A549 (cell line): ENCODE results near the gene NUDC. TPM values are rescaled to one million over a fixed set of nuclear protein-coding genes. Genes with fewer than 3 reads are reported as not detected.
A peak's percentile ranks its signal among the peaks of the same experiment; 100 is the strongest.
"Not testable (repeated sequence)": the region's sequence is repeated elsewhere in the genome, so short reads cannot be mapped to it uniquely, and the experiment has no call there.

Experiments used
- ATAC-seq, 2 experiments: fragments of 200-7000 bp in 1 of 2; fragments of >200 bp in 1 of 2; cut with Nextera tagmentation in 1 of 2; cut with Tn5 transposase in 1 of 2; 3 replicates each; pipeline versions ENCODE4 v1.8.0 to v1.9.1; 2018 to 2020; ENCODE audit warnings: mild to moderate bottlenecking in 1 of 2, moderate library complexity in 1 of 2
- CTCF ChIA-PET: fragments of 300-600 bp; sonication (Branson Sonifier 250); formaldehyde crosslinking; extraction: SDS; loops from one replicate; lab custom pipeline; 2021; ENCODE audit warnings: antibody characterized with exemption, inconsistent platforms; lab: Yijun Ruan, JAX
- POLR2A ChIA-PET: fragments of 350-600 bp; formaldehyde crosslinking; extraction: SDS; loops from one replicate; lab custom pipeline; 2021; ENCODE audit warnings: antibody characterized with exemption, inconsistent platforms; lab: Yijun Ruan, JAX
- DNase-seq, 2 experiments: peaks; one replicate each; pipeline versions ENCODE4 v3.0.0 to v3.0.0-alpha.2; 2011 to 2016; ENCODE audit warnings: low read depth in 1 of 2, low spot score in 1 of 2
- FAIRE-seq: peaks from 2 replicates; lab custom pipeline; 2011; peaks lifted over from hg19 to GRCh38; lab: Jason Lieb, UNC
- H3K27ac ChIP-seq, 2 experiments: fragments of >200 bp; sonication (Bioruptor Twin); formaldehyde crosslinking; 3 replicates each; pipeline ENCODE4 v1.5.1; 2016 to 2017
- H3K4me1 ChIP-seq: fragments of >200 bp; sonication (Bioruptor Twin); formaldehyde crosslinking; 3 replicates; pipeline ENCODE4 v1.6.1; 2016
- H3K4me2 ChIP-seq: fragments of >200 bp; sonication (Bioruptor Twin); formaldehyde crosslinking; 3 replicates; pipeline ENCODE4 v1.6.1; 2016
- H3K4me3 ChIP-seq: fragments of >200 bp; sonication (Bioruptor Twin); formaldehyde crosslinking; 3 replicates; pipeline ENCODE4 v1.5.1; 2016
- H3K9me3 ChIP-seq: fragments of >200 bp; sonication (Bioruptor Twin); formaldehyde crosslinking; 3 replicates; pipeline ENCODE4 v1.6.1; 2016
- BHLHE40 ChIP-seq: IDR thresholded peaks from 2 replicates; pipeline ENCODE4 v1.6.1; 2012; ENCODE audit warnings: low read depth, low read length, inconsistent platforms
- CEBPB ChIP-seq, 2 experiments: fragments of >200 bp in 1 of 2; sonication (Bioruptor Twin) in 1 of 2; formaldehyde crosslinking in 1 of 2; IDR thresholded peaks; 2 replicates each; pipeline ENCODE4 v1.6.1; 2012 to 2016
- CHD2 ChIP-seq: fragments of 150-350 bp; IDR thresholded peaks from 2 replicates; pipeline ENCODE4 v1.6.1; 2014; ENCODE audit warnings: low read length; ENCODE audit not compliant: partially characterized antibody
- CHD4 ChIP-seq: fragments of 200-600 bp; sonication (generic); IDR thresholded peaks from 2 replicates; pipeline ENCODE4 v1.6.1; 2016; ENCODE audit warnings: antibody characterized with exemption, mild to moderate bottlenecking, borderline replicate concordance
- EHF ChIP-seq: fragments of 250-450 bp; sonication (Bioruptor Pico); IDR thresholded peaks from 2 replicates; pipeline ENCODE4 v1.5.0; 2020; ENCODE audit warnings: mild to moderate bottlenecking
- FOSB ChIP-seq: fragments of 250-450 bp; sonication (Bioruptor Pico); IDR thresholded peaks from 2 replicates; pipeline ENCODE4 v1.5.0; 2020; ENCODE audit warnings: mild to moderate bottlenecking, moderate library complexity
- FOXS1 ChIP-seq: fragments of 250-450 bp; sonication (Bioruptor Pico); IDR thresholded peaks from 2 replicates; pipeline ENCODE4 v1.5.0; 2020; ENCODE audit warnings: mild to moderate bottlenecking, moderate library complexity
- HDAC2 ChIP-seq: fragments of 200-600 bp; sonication (generic); IDR thresholded peaks from 2 replicates; pipeline ENCODE4 v1.6.1; 2016
- HOXA7 ChIP-seq: fragments of 250-450 bp; sonication (Bioruptor Pico); IDR thresholded peaks from 2 replicates; pipeline ENCODE4 v1.5.0; 2020; ENCODE audit warnings: mild to moderate bottlenecking, moderate library complexity
- HOXB13 ChIP-seq: fragments of 250-450 bp; sonication (Bioruptor Pico); IDR thresholded peaks from 2 replicates; pipeline ENCODE4 v1.5.0; 2020; ENCODE audit warnings: low read depth, mild to moderate bottlenecking, moderate library complexity
- HOXB5 ChIP-seq: fragments of 250-450 bp; sonication (Bioruptor Pico); IDR thresholded peaks from 2 replicates; pipeline ENCODE4 v1.5.0; 2020; ENCODE audit warnings: mild to moderate bottlenecking, moderate library complexity
- JUN ChIP-seq, 2 experiments: fragments of >200 bp; sonication (Bioruptor Twin); formaldehyde crosslinking; IDR thresholded peaks; 2 replicates in 1 of 2; 3 replicates in 1 of 2; pipeline ENCODE4 v1.6.1; 2016 to 2017
- KDM5A ChIP-seq: fragments of 200-600 bp; sonication (generic); IDR thresholded peaks from 2 replicates; pipeline ENCODE4 v1.6.1; 2016; ENCODE audit warnings: antibody characterized with exemption, mild to moderate bottlenecking
- MAFK ChIP-seq: fragments of 450-650 bp; IDR thresholded peaks from 2 replicates; pipeline ENCODE4 v1.6.1; 2014; ENCODE audit not compliant: partially characterized antibody
- MAZ ChIP-seq: fragments of 150-350 bp; IDR thresholded peaks from 2 replicates; pipeline ENCODE4 v1.6.1; 2014; ENCODE audit warnings: antibody characterized with exemption, low read depth, low read length, borderline replicate concordance
- NFE2L2 ChIP-seq: fragments of 150-350 bp; conservative IDR thresholded peaks from 2 replicates; pipeline ENCODE4 v1.6.1; 2014; ENCODE audit warnings: low read length
- POLR2A ChIP-seq: IDR thresholded peaks from 2 replicates; pipeline ENCODE4 v1.6.1; 2012; ENCODE audit warnings: mild to moderate bottlenecking, low read length
- RFX5 ChIP-seq: fragments of 450-650 bp; IDR thresholded peaks from 2 replicates; pipeline ENCODE4 v1.7.1; 2014; ENCODE audit warnings: antibody characterized with exemption, mild to moderate bottlenecking, moderate library complexity
- RNF2 ChIP-seq: fragments of 200-600 bp; sonication (generic); IDR thresholded peaks from 2 replicates; pipeline ENCODE4 v1.6.1; 2016; ENCODE audit warnings: low read depth, mild to moderate bottlenecking, antibody characterized with exemption, moderate library complexity, borderline replicate concordance
- SMC3 ChIP-seq: fragments of >200 bp; sonication (Bioruptor Twin); formaldehyde crosslinking; IDR thresholded peaks from 3 replicates; pipeline ENCODE4 v1.6.1; 2018; ENCODE audit warnings: inconsistent platforms
- ZC3H11A ChIP-seq: fragments of 450-650 bp; IDR thresholded peaks from 2 replicates; pipeline ENCODE4 v1.6.1; 2014; ENCODE audit warnings: antibody characterized with exemption, mild to moderate bottlenecking
- ZSCAN20 ChIP-seq: fragments of 250-450 bp; sonication (Bioruptor Pico); IDR thresholded peaks from 2 replicates; pipeline ENCODE4 v1.8.0; 2022; ENCODE audit warnings: mild to moderate bottlenecking, moderate library complexity
- WGBS: methylation state at CpG from one replicate; pipeline ENCODE4 v1.1.6; 2017; ENCODE audit errors: missing lambda C conversion rate; 5-methylcytosine and 5-hydroxymethylcytosine counted together
- polyA plus RNA-seq, 4 experiments: library from polyadenylated mRNA; depleted of rRNA in 3 of 4; stranded (reverse); fragments of >200 nt; fragmentation: RNase III in 1 of 4; extraction: RNeasy Plus Mini Kit Qiagen cat#74134 plus additional on column Dnase treatment in 1 of 4; gene quantifications; 2 replicates in 3 of 4; 3 replicates in 1 of 4; pipeline ENCODE4 v1.2.3, GENCODE V29; 2011 to 2017
- TF ChIP-seq, protein P1 (sequence below): IDR thresholded peaks from 2 replicates; pipeline ENCODE4 v1.6.1; 2012; ENCODE audit warnings: low read depth, borderline replicate concordance
- TF ChIP-seq, protein P2 (sequence below): fragments of >200 bp; sonication (Bioruptor Twin); formaldehyde crosslinking; IDR thresholded peaks from 2 replicates; pipeline ENCODE4 v1.6.1; 2016
- TF ChIP-seq, protein P3 (sequence below): fragments of 200-600 bp; sonication (generic); IDR thresholded peaks from 2 replicates; pipeline ENCODE4 v1.6.1; 2016; ENCODE audit warnings: antibody characterized with exemption, mild to moderate bottlenecking, moderate library complexity
- TF ChIP-seq, protein P4 (sequence below): IDR thresholded peaks from 2 replicates; pipeline ENCODE4 v1.6.1; 2012
- TF ChIP-seq, protein P5 (sequence below): fragments of 450-650 bp; IDR thresholded peaks from 2 replicates; pipeline ENCODE4 v1.6.1; 2014; ENCODE audit warnings: antibody characterized with exemption

NUDC gene
- polyA plus RNA-seq, 2 of the 4 experiments (the other 2 are of a cell fraction): 79.0 to 133 TPM

DNA sequence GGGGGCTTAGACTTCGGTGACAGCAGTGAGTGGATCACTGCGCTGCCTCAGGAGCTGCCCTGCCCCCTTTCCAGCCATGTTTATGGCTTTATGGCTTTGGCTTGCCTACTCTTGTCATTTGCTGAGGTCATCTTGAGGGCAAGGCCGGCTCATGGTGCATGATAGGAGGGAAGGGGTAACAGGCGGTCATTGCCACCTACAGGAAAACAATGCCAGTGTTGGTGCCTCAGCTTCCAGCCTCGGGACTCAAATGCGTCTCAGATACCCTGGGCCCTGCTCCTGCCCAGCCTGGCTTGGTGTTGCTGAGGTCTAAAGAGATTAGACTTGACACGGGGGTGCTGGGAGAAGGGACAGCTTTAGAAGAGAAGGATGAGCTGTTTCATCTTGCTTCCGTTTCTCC, 24.2 kb downstream of the NUDC start:
- POLR2A ChIA-PET: no interaction called here

DNA sequence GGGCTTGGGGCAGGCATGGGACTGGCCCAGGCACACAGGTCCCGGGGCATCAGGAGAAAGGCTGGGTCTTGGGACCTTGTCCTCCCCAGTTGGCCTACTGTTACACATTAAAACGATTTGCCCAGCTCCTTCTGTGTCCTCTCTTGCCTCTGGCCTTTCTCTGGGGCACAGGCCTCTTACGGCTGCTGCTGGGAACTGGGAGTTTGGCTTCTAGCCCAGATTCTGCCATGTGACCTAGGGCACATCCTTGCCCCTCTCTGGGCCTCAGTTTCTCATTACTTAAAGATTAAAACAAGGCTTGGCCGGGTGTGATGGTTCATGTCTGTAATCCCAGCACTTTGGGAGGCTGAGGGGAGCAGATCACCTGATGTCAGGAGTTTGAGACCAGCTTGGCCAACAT, 24.7 kb downstream of the NUDC start:
- no peak overlapping the region for H3K4me2 ChIP-seq
- no peak overlapping the region for H3K27ac ChIP-seq
- FAIRE-seq: no peak
- DNase-seq: no peak
- H3K4me3 ChIP-seq: no peak overlapping the region
- ChIA-PET POLR2A (no interaction called here), CTCF (interaction anchor here (1.1 to 2.3 kb wide), 2 partner anchors 21 to 40 kb away, joined by 3 to 7 read pairs; no protein-coding TSS in a partner anchor)
- no peak for ATAC-seq
- no peaks in the 10 kb centered on the region; the same call in 2 of the 3 replicates for H3K4me1 ChIP-seq
- WGBS: 84% methylated on average over 4 of the region's 4 CpGs
- TF ChIP-seq BHLHE40 (no peak), RNF2 (no peak), HDAC2 (no peak), ZSCAN20 (CRISPR knock-in tag) (no peak), RFX5 (no peak), NFE2L2 (no peak), EHF (CRISPR knock-in tag) (no peak), FOXS1 (no peak), FOSB (CRISPR knock-in tag) (no peak), SMC3 (no peak)
- TF ChIP-seq, protein P1, sequence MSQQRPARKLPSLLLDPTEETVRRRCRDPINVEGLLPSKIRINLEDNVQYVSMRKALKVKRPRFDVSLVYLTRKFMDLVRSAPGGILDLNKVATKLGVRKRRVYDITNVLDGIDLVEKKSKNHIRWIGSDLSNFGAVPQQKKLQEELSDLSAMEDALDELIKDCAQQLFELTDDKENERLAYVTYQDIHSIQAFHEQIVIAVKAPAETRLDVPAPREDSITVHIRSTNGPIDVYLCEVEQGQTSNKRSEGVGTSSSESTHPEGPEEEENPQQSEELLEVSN: no peak
- TF ChIP-seq, protein P2, sequence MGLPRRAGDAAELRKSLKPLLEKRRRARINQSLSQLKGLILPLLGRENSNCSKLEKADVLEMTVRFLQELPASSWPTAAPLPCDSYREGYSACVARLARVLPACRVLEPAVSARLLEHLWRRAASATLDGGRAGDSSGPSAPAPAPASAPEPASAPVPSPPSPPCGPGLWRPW: no peak
- H3K9me3 ChIP-seq: no peaks in the 10 kb centered on the region

More for the DNA sequence above, 24.2 kb downstream of the NUDC start:
- no peak overlapping the region for H3K27ac ChIP-seq
- ATAC-seq (no peak), DNase-seq (no peak), FAIRE-seq (no peak)
- no peaks in the 10 kb centered on the region; the same call in 2 of the 3 replicates for H3K4me1 ChIP-seq
- no peak for TF ChIP-seq MAZ
- TF ChIP-seq HOXB5 (CRISPR knock-in tag): no peak
- no peak for TF ChIP-seq HOXA7
- no peak for TF ChIP-seq FOXS1
- no peak for TF ChIP-seq JUN (IDR thresholded peaks at IDR 0.05)
- TF ChIP-seq POLR2A: no peak
- no peak overlapping the region for H3K4me2 ChIP-seq
- CTCF ChIA-PET: interaction anchor here (1.1 kb wide), 1 partner anchor 40 kb away, joined by 3 read pairs; no protein-coding TSS in a partner anchor
- WGBS: 89% methylated on average over 8 of the region's 8 CpGs
- H3K9me3 ChIP-seq: no peaks in the 10 kb centered on the region
- no peak overlapping the region for H3K4me3 ChIP-seq

DNA sequence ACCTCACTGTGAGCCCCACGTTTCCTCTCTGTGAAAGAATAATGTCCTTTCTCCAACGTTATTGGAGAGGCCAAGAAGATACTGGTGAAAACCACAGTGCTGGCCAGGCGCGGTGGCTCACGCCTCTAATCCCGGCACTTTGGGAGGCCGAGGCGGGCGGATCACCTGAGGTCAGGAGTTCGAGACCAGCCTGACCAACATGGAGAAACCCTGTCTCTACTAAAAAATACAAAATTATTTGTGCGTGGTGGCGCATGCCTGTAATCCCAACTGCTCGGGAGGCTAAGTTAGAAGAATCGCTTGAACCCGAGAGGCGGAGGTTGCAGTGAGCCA, 27.1 kb downstream of the NUDC start:
- H3K9me3 ChIP-seq, ATAC-seq, H3K4me3 ChIP-seq, DNase-seq, FAIRE-seq, H3K27ac ChIP-seq, H3K4me2 ChIP-seq, POLR2A ChIA-PET, H3K4me1 ChIP-seq: not testable (repeated sequence)
- WGBS: 88% methylated on average over 16 of the region's 16 CpGs
- CTCF ChIA-PET: interaction anchor here (1.3 kb wide), 1 partner anchor 18 kb away, joined by 3 read pairs; no protein-coding TSS in a partner anchor

DNA sequence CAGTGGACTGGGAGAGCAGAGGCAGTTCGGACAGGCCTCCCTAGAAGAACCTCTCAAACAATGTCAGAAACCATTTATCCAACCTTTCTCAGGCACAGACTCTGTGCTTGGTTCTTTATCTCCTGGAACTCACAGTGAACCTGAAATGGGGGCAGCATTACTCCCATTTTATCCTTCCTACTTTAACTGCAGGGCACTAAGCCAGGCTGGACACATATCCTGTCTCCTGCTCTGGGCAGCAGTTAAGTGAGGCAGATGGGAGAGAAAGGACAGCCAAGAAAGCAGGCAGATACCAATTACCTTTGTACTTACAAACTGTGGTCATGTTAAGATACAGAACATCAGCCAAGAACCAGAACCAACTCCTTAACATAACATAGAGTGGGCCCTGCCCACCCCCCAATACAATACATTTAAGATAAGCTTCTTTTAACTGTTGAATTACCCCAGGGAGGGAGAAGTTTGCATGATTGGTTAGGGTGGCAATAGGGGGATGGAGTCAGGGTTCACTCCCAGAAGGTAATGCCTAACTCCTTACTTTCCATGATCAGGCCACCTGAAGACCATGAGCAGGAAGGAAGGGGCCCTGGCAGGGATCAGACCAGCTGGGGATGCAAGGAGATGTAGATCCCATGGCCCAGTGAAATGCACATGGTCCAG, 27.9 kb downstream of the NUDC start:
- no peak overlapping the region for H3K4me2 ChIP-seq
- H3K4me1 ChIP-seq: no peaks in the 10 kb centered on the region; the same call in 2 of the 3 replicates
- no peak for DNase-seq
- WGBS: 71% methylated on average over 1 of the region's 1 CpG
- no peak overlapping the region for H3K4me3 ChIP-seq
- no peak for FAIRE-seq
- H3K9me3 ChIP-seq: no peaks in the 10 kb centered on the region
- POLR2A ChIA-PET: no interaction called here
- 0 out of 6 replicates have a peak overlapping the region, but pooled peaks of 1 of the 2 experiments have one; percentile 16 for H3K27ac ChIP-seq
- ATAC-seq: peak; percentile 5 to 40; a peak in 3 of 6 replicates
- CTCF ChIA-PET: interaction anchor here (1.3 to 1.5 kb wide), 2 partner anchors 17 to 33 kb away, joined by 3 read pairs; no protein-coding TSS in a partner anchor
- TF ChIP-seq KDM5A: no peak
- TF ChIP-seq HOXB13 (CRISPR knock-in tag): no peak
- TF ChIP-seq FOXS1: no peak
- TF ChIP-seq, protein P3, sequence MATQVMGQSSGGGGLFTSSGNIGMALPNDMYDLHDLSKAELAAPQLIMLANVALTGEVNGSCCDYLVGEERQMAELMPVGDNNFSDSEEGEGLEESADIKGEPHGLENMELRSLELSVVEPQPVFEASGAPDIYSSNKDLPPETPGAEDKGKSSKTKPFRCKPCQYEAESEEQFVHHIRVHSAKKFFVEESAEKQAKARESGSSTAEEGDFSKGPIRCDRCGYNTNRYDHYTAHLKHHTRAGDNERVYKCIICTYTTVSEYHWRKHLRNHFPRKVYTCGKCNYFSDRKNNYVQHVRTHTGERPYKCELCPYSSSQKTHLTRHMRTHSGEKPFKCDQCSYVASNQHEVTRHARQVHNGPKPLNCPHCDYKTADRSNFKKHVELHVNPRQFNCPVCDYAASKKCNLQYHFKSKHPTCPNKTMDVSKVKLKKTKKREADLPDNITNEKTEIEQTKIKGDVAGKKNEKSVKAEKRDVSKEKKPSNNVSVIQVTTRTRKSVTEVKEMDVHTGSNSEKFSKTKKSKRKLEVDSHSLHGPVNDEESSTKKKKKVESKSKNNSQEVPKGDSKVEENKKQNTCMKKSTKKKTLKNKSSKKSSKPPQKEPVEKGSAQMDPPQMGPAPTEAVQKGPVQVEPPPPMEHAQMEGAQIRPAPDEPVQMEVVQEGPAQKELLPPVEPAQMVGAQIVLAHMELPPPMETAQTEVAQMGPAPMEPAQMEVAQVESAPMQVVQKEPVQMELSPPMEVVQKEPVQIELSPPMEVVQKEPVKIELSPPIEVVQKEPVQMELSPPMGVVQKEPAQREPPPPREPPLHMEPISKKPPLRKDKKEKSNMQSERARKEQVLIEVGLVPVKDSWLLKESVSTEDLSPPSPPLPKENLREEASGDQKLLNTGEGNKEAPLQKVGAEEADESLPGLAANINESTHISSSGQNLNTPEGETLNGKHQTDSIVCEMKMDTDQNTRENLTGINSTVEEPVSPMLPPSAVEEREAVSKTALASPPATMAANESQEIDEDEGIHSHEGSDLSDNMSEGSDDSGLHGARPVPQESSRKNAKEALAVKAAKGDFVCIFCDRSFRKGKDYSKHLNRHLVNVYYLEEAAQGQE: no peak
- no peak for TF ChIP-seq MAZ
- TF ChIP-seq CHD2: no peak
- no peak for TF ChIP-seq MAFK
- TF ChIP-seq CHD4: no peak
- no peak for TF ChIP-seq ZC3H11A
- TF ChIP-seq, protein P4, sequence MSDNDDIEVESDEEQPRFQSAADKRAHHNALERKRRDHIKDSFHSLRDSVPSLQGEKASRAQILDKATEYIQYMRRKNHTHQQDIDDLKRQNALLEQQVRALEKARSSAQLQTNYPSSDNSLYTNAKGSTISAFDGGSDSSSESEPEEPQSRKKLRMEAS: no peak
- TF ChIP-seq CEBPB (IDR thresholded peaks at IDR 0.05): no peak
- TF ChIP-seq, protein P5, sequence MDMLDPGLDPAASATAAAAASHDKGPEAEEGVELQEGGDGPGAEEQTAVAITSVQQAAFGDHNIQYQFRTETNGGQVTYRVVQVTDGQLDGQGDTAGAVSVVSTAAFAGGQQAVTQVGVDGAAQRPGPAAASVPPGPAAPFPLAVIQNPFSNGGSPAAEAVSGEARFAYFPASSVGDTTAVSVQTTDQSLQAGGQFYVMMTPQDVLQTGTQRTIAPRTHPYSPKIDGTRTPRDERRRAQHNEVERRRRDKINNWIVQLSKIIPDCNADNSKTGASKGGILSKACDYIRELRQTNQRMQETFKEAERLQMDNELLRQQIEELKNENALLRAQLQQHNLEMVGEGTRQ: no peak
